Measurements from ENCODE around the gene GPR39. TPM values are rescaled to one million over a fixed set of nuclear protein-coding genes. Genes with fewer than 3 reads are reported as not detected.
A peak's percentile ranks its signal among the peaks of the same experiment; 100 is the strongest.

Gene GPR39
- total RNA-seq, 2 donors from 2014 or later, result 7.3 to 9.6 TPM

GRCh38 chr2:132497591-132497990 is 81.0 kb downstream of the GPR39 start:
- TF ChIP-seq POLR2A (IDR thresholded peaks at IDR 0.05), result no peak
- TF ChIP-seq CTCF (IDR thresholded peaks at IDR 0.05), result no peak
- intact Hi-C loops (cut with DNase I), result no loop called here
- ATAC-seq, result no peak

GRCh38 chr2:132503701-132504100 is 87.1 kb downstream of the GPR39 start:
- Histone ChIP-seq H3K4me3 (no peak overlapping the region), H3K36me3 (replicated peaks in 1 of 2; ENCODE audit: insufficient read depth in 1 of 2, low read depth in 2 of 2) (no peaks in the 10 kb centered on the region), H3K27me3 (no peaks in the 10 kb centered on the region), H3K27ac (no peak overlapping the region), H3K9me3 (no peaks in the 10 kb centered on the region), H3K4me1 (no peaks in the 10 kb centered on the region)
- no peak for DNase-seq
- 80 to 100% methylated on average over 1 of the region's 1 CpG for WGBS, 2 donors
- TF ChIP-seq POLR2A (IDR thresholded peaks at IDR 0.05), result no peak
- intact Hi-C loops (cut with DNase I), result no loop called here
- no peak for ATAC-seq

More at GRCh38 chr2:132497591-132497990, 81.0 kb downstream of the GPR39 start:
- H3K9me3 ChIP-seq, result no peaks in the 10 kb centered on the region
- no peak overlapping the region for H3K4me3 ChIP-seq
- H3K27me3 ChIP-seq, result no peaks in the 10 kb centered on the region
- no peaks in the 10 kb centered on the region for H3K4me1 ChIP-seq
- no peaks in the 10 kb centered on the region for H3K36me3 ChIP-seq (replicated peaks in 1 of 2; ENCODE audit: insufficient read depth in 1 of 2, low read depth in 2 of 2)
- H3K27ac ChIP-seq, result no peak overlapping the region
- no peak for DNase-seq

- 15 to 41% methylated on average over 2 of the region's 2 CpGs for WGBS, 2 donors
- intact Hi-C loops (cut with DNase I), result no loop called here
- peak; percentile 82 for ATAC-seq
- Histone ChIP-seq H3K9me3 (no peaks in the 10 kb centered on the region), H3K4me1 (peaks cover 18% of the 10 kb centered on the region), H3K36me3 (replicated peaks in 1 of 2; ENCODE audit: insufficient read depth in 1 of 2, low read depth in 2 of 2) (no peaks in the 10 kb centered on the region), H3K27me3 (no peaks in the 10 kb centered on the region), H3K27ac (peak overlapping the region in 2 of 4 donors; percentile 27 to 30), H3K4me3 (no peak overlapping the region)
- TF ChIP-seq POLR2A (IDR thresholded peaks at IDR 0.05), result no peak
- no peak for TF ChIP-seq CTCF (IDR thresholded peaks at IDR 0.05)
- peak; percentile 81 to 90 (median 86) for DNase-seq
Observed at GRCh38 chr2:132515010-132515409, 98.4 kb downstream of the GPR39 start.

- Histone ChIP-seq H3K36me3 (replicated peaks in 1 of 2; ENCODE audit: insufficient read depth in 1 of 2, low read depth in 2 of 2) (no peaks in the 10 kb centered on the region), H3K4me1 (peaks cover 18% of the 10 kb centered on the region), H3K9me3 (no peaks in the 10 kb centered on the region), H3K27ac (no peak overlapping the region), H3K27me3 (no peaks in the 10 kb centered on the region), H3K4me3 (no peak overlapping the region)
- ATAC-seq, result no peak
- 85 to 97% methylated on average over 1 of the region's 1 CpG for WGBS, 2 donors
- no peak for DNase-seq
- TF ChIP-seq POLR2A (IDR thresholded peaks at IDR 0.05) (no peak), CTCF (IDR thresholded peaks at IDR 0.05) (no peak)
- intact Hi-C loops (cut with DNase I), result no loop called here
Observed at GRCh38 chr2:132517386-132517785, 100.8 kb downstream of the GPR39 start.

GRCh38 chr2:132518302-132518701 is 101.7 kb downstream of the GPR39 start:
- DNase-seq (no peak), ATAC-seq (no peak)
- TF ChIP-seq POLR2A (IDR thresholded peaks at IDR 0.05) (no peak), CTCF (IDR thresholded peaks at IDR 0.05) (no peak)
- WGBS, 2 donors, result 96 to 97% methylated on average over 4 of the region's 4 CpGs
- no peaks in the 10 kb centered on the region for H3K27me3 ChIP-seq
- no peak overlapping the region for H3K4me3 ChIP-seq
- H3K9me3 ChIP-seq, result no peaks in the 10 kb centered on the region
- H3K4me1 ChIP-seq, result peaks cover 18% of the 10 kb centered on the region
- intact Hi-C loops (cut with DNase I), result no loop called here
- no peak overlapping the region for H3K27ac ChIP-seq
- H3K36me3 ChIP-seq (replicated peaks in 1 of 2; ENCODE audit: insufficient read depth in 1 of 2, low read depth in 2 of 2), result no peaks in the 10 kb centered on the region

Data from body of pancreas (tissue), 4 donors.